Uterus (tissue), 2 donors: ENCODE data around the gene NBAS.

Experiments used
- POLR2A ChIP-seq, 2 donors: fragments of 450-650 bp; IDR thresholded peaks; one replicate each; pipeline ENCODE4 v1.6.1; 2016; ENCODE audit warnings: antibody characterized with exemption in 2 of 2, mild to moderate bottlenecking in 1 of 2, moderate library complexity in 1 of 2
- TF ChIP-seq, protein P1 (sequence below), 4 experiments: fragments of 200-600 bp in 2 of 4; fragments of 450-650 bp in 2 of 4; sonication (generic) in 2 of 4; IDR thresholded peaks; one replicate each; pipeline ENCODE4 v1.5.1; 2016 to 2019; ENCODE audit warnings: antibody characterized with exemption in 4 of 4, mild to moderate bottlenecking in 2 of 4, moderate library complexity in 1 of 4

DNA sequence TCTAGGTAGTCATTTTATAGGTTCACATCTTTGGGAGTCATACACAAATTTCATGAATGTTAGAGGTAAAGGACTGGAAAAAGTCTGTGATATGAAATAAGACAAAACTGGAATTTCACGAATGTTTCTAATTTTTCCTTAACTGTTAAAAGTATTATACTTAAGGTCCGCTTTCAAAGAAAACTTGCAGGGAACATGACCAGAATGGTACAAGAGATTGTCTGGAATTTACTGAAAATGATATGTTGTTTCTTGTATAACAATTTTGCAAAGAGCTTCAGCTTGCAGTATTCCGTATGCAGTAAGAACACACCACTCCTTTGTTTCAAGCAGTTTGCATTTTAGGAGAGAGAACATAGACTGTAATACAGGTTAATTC lies 32.2 kb upstream of the NBAS start:
- TF ChIP-seq POLR2A (IDR thresholded peaks at IDR 0.05) = no peak
- TF ChIP-seq, protein P1, sequence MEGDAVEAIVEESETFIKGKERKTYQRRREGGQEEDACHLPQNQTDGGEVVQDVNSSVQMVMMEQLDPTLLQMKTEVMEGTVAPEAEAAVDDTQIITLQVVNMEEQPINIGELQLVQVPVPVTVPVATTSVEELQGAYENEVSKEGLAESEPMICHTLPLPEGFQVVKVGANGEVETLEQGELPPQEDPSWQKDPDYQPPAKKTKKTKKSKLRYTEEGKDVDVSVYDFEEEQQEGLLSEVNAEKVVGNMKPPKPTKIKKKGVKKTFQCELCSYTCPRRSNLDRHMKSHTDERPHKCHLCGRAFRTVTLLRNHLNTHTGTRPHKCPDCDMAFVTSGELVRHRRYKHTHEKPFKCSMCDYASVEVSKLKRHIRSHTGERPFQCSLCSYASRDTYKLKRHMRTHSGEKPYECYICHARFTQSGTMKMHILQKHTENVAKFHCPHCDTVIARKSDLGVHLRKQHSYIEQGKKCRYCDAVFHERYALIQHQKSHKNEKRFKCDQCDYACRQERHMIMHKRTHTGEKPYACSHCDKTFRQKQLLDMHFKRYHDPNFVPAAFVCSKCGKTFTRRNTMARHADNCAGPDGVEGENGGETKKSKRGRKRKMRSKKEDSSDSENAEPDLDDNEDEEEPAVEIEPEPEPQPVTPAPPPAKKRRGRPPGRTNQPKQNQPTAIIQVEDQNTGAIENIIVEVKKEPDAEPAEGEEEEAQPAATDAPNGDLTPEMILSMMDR (IDR thresholded peaks at IDR 0.05) = no peak
